ENCODE measurements around the gene F8. TPM values are rescaled to one million over a fixed set of nuclear protein-coding genes. Genes with fewer than 3 reads are reported as not detected.

F8 gene
- total and polyA plus RNA-seq, 4 donors = 4.8 to 8.0 (median 7.0) TPM

GRCh38 chrX:154800478-154801210 is 221.9 kb downstream of the F8 start:
- 71% methylated on average over 1 of the region's 8 CpGs for WGBS (ENCODE audit: insufficient coverage)
- no peaks in the 10 kb centered on the region for H3K27me3 ChIP-seq (ENCODE audit: control insufficient read depth, insufficient read depth, low read length)
- peaks cover 9% of the 10 kb centered on the region for H3K4me1 ChIP-seq (ENCODE audit: control insufficient read depth, insufficient read depth, low read length)
- DNase-seq (ENCODE audit: low read depth in 4 of 6, low spot score in 6 of 6) = no peak
- no peaks in the 10 kb centered on the region for H3K36me3 ChIP-seq (ENCODE audit: control insufficient read depth, insufficient read depth, low read length)
- H3K9me3 ChIP-seq (ENCODE audit: control insufficient read depth, insufficient read depth, low read length) = no peaks in the 10 kb centered on the region
- H3K27ac ChIP-seq (ENCODE audit: low read depth, low read length) = no peak overlapping the region
- no peak overlapping the region for H3K4me3 ChIP-seq (ENCODE audit: low read depth, low read length)

- Histone ChIP-seq H3K27ac (ENCODE audit: low read depth, low read length) (no peak overlapping the region), H3K36me3 (ENCODE audit: control insufficient read depth, insufficient read depth, low read length) (no peaks in the 10 kb centered on the region), H3K4me3 (ENCODE audit: low read depth, low read length) (no peak overlapping the region), H3K27me3 (ENCODE audit: control insufficient read depth, insufficient read depth, low read length) (no peaks in the 10 kb centered on the region), H3K9me3 (ENCODE audit: control insufficient read depth, insufficient read depth, low read length) (no peaks in the 10 kb centered on the region), H3K4me1 (ENCODE audit: control insufficient read depth, insufficient read depth, low read length) (peaks cover 6% of the 10 kb centered on the region)
- WGBS (ENCODE audit: insufficient coverage) = 27% methylated on average over 9 of the region's 9 CpGs
- DNase-seq (ENCODE audit: low read depth in 4 of 6, low spot score in 6 of 6) = peak in 1 of 6 donors; percentile 18
These were observed 222.8 kb downstream of the F8 start for GRCh38 chrX:154799556-154800348.

GRCh38 chrX:154797006-154797405 is 225.5 kb downstream of the F8 start:
- Histone ChIP-seq H3K9me3 (ENCODE audit: control insufficient read depth, insufficient read depth, low read length) (no peaks in the 10 kb centered on the region), H3K4me3 (ENCODE audit: low read depth, low read length) (no peak overlapping the region), H3K27me3 (ENCODE audit: control insufficient read depth, insufficient read depth, low read length) (no peaks in the 10 kb centered on the region), H3K36me3 (ENCODE audit: control insufficient read depth, insufficient read depth, low read length) (no peaks in the 10 kb centered on the region), H3K27ac (ENCODE audit: low read depth, low read length) (no peak overlapping the region), H3K4me1 (ENCODE audit: control insufficient read depth, insufficient read depth, low read length) (peaks cover 6% of the 10 kb centered on the region)
- no peak for DNase-seq (ENCODE audit: low read depth in 4 of 6, low spot score in 6 of 6)
- 80% methylated on average over 1 of the region's 6 CpGs for WGBS (ENCODE audit: insufficient coverage)

GRCh38 chrX:154795016-154795415 is 227.5 kb downstream of the F8 start:
- no peaks in the 10 kb centered on the region for H3K9me3 ChIP-seq (ENCODE audit: control insufficient read depth, insufficient read depth, low read length)
- no peak overlapping the region for H3K27ac ChIP-seq (ENCODE audit: low read depth, low read length)
- peaks cover 6% of the 10 kb centered on the region for H3K4me1 ChIP-seq (ENCODE audit: control insufficient read depth, insufficient read depth, low read length)
- H3K36me3 ChIP-seq (ENCODE audit: control insufficient read depth, insufficient read depth, low read length) = no peaks in the 10 kb centered on the region
- no CpG with 5 or more reads among the region's 2 CpGs for WGBS (ENCODE audit: insufficient coverage)
- H3K4me3 ChIP-seq (ENCODE audit: low read depth, low read length) = no peak overlapping the region
- H3K27me3 ChIP-seq (ENCODE audit: control insufficient read depth, insufficient read depth, low read length) = no peaks in the 10 kb centered on the region
- no peak for DNase-seq (ENCODE audit: low read depth in 4 of 6, low spot score in 6 of 6)

GRCh38 chrX:154793084-154793795 is 229.3 kb downstream of the F8 start:
- Histone ChIP-seq H3K4me1 (ENCODE audit: control insufficient read depth, insufficient read depth, low read length) (no peaks in the 10 kb centered on the region), H3K9me3 (ENCODE audit: control insufficient read depth, insufficient read depth, low read length) (no peaks in the 10 kb centered on the region), H3K27ac (ENCODE audit: low read depth, low read length) (no peak overlapping the region), H3K4me3 (ENCODE audit: low read depth, low read length) (no peak overlapping the region), H3K27me3 (ENCODE audit: control insufficient read depth, insufficient read depth, low read length) (no peaks in the 10 kb centered on the region), H3K36me3 (ENCODE audit: control insufficient read depth, insufficient read depth, low read length) (no peaks in the 10 kb centered on the region)
- DNase-seq (ENCODE audit: low read depth in 4 of 6, low spot score in 6 of 6) = no peak
- WGBS (ENCODE audit: insufficient coverage) = 100% methylated on average over 1 of the region's 7 CpGs

GRCh38 chrX:154791939-154792338 is 230.6 kb downstream of the F8 start:
- H3K27ac ChIP-seq (ENCODE audit: low read depth, low read length) = no peak overlapping the region
- no peak for DNase-seq (ENCODE audit: low read depth in 4 of 6, low spot score in 6 of 6)
- H3K27me3 ChIP-seq (ENCODE audit: control insufficient read depth, insufficient read depth, low read length) = no peaks in the 10 kb centered on the region
- WGBS (ENCODE audit: insufficient coverage) = 96% methylated on average over 7 of the region's 8 CpGs
- H3K9me3 ChIP-seq (ENCODE audit: control insufficient read depth, insufficient read depth, low read length) = no peaks in the 10 kb centered on the region
- H3K4me1 ChIP-seq (ENCODE audit: control insufficient read depth, insufficient read depth, low read length) = no peaks in the 10 kb centered on the region
- H3K4me3 ChIP-seq (ENCODE audit: low read depth, low read length) = no peak overlapping the region
- H3K36me3 ChIP-seq (ENCODE audit: control insufficient read depth, insufficient read depth, low read length) = no peaks in the 10 kb centered on the region

GRCh38 chrX:154791467-154791866 is 231.1 kb downstream of the F8 start:
- DNase-seq (ENCODE audit: low read depth in 4 of 6, low spot score in 6 of 6) = no peak
- Histone ChIP-seq H3K4me3 (ENCODE audit: low read depth, low read length) (no peak overlapping the region), H3K27me3 (ENCODE audit: control insufficient read depth, insufficient read depth, low read length) (no peaks in the 10 kb centered on the region), H3K27ac (ENCODE audit: low read depth, low read length) (no peak overlapping the region), H3K36me3 (ENCODE audit: control insufficient read depth, insufficient read depth, low read length) (no peaks in the 10 kb centered on the region), H3K9me3 (ENCODE audit: control insufficient read depth, insufficient read depth, low read length) (no peaks in the 10 kb centered on the region), H3K4me1 (ENCODE audit: control insufficient read depth, insufficient read depth, low read length) (no peaks in the 10 kb centered on the region)
- no CpG with 5 or more reads among the region's 4 CpGs for WGBS (ENCODE audit: insufficient coverage)

Small RNA genes lying within 50 kb of the gene (small RNA-seq; reads per million reads assigned to genes)
- gene MIR1184-1 (ENCODE audit: low replicate concordance) = not detected

Other genes starting within 250 kb of the F8 start
- gene MPP1, start 217.2 kb downstream of the F8 start, total RNA-seq = 10 to 100 TPM; 36.6 to 43.2 TPM
- gene MPP1, start 217.2 kb downstream of the F8 start, polyA plus RNA-seq (ENCODE audit: insufficient read length in 2 of 2) = 10 to 100 TPM; 43.5 to 47.2 TPM
- gene SMIM9, start 188.1 kb downstream of the F8 start, total RNA-seq = not detected
- not detected for gene SMIM9, start 188.1 kb downstream of the F8 start, polyA plus RNA-seq (ENCODE audit: insufficient read length in 2 of 2)
- 1 to 10 TPM in 1 of 2 donors, under 1 TPM in 1; 0.69 to 3.7 TPM for gene F8A1, start 136.4 kb downstream of the F8 start, total RNA-seq
- gene F8A1, start 136.4 kb downstream of the F8 start, polyA plus RNA-seq (ENCODE audit: insufficient read length in 2 of 2) = 10 to 100 TPM; 33.1 to 33.8 TPM
- 100 to 1,000 TPM in 1 of 2 donors, 10 to 100 TPM in 1; 44.7 to 130 TPM for gene FUNDC2, start 4.1 kb upstream of the F8 start, total RNA-seq
- gene FUNDC2, start 4.1 kb upstream of the F8 start, polyA plus RNA-seq (ENCODE audit: insufficient read length in 2 of 2) = 100 to 1,000 TPM; 108 to 118 TPM
- gene CMC4, start 48.4 kb upstream of the F8 start, total RNA-seq = 10 to 100 TPM in 1 of 2 donors, 1 to 10 TPM in 1; 5.5 to 18.6 TPM
- 10 to 100 TPM; 10.9 to 13.8 TPM for gene CMC4, start 48.4 kb upstream of the F8 start, polyA plus RNA-seq (ENCODE audit: insufficient read length in 2 of 2)
- gene MTCP1, start 48.4 kb upstream of the F8 start, total RNA-seq = 10 to 100 TPM; 13.3 to 24.9 TPM
- 10 to 100 TPM; 17.1 to 19.6 TPM for gene MTCP1, start 48.4 kb upstream of the F8 start, polyA plus RNA-seq (ENCODE audit: insufficient read length in 2 of 2)
- 10 to 100 TPM; 12.4 to 18.5 TPM for gene BRCC3, start 48.8 kb upstream of the F8 start, total RNA-seq
- gene BRCC3, start 48.8 kb upstream of the F8 start, polyA plus RNA-seq (ENCODE audit: insufficient read length in 2 of 2) = 10 to 100 TPM; 24.4 to 26.9 TPM
- gene VBP1, start 193.7 kb upstream of the F8 start, total RNA-seq = 100 to 1,000 TPM in 1 of 2 donors, 10 to 100 TPM in 1; 81.5 to 142 TPM
- gene VBP1, start 193.7 kb upstream of the F8 start, polyA plus RNA-seq (ENCODE audit: insufficient read length in 2 of 2) = 100 to 1,000 TPM; 123 to 158 TPM
- gene RAB39B, start 241.8 kb upstream of the F8 start, total RNA-seq = 10 to 100 TPM in 1 of 2 donors, 1 to 10 TPM in 1; 5.7 to 21.7 TPM
- gene RAB39B, start 241.8 kb upstream of the F8 start, polyA plus RNA-seq (ENCODE audit: insufficient read length in 2 of 2) = 10 to 100 TPM; 17.1 to 22.6 TPM